AG04450 (cell line): ENCODE results near the gene SLC66A2. TPM values are rescaled to one million over a fixed set of nuclear protein-coding genes. Genes with fewer than 3 reads are reported as not detected.

Source experiments
- CTCF ChIA-PET: fragments of 300-600, 350-600 bp; formaldehyde crosslinking; extraction: SDS; loops from one replicate; lab custom pipeline; 2022; ENCODE audit warnings: antibody characterized with exemption, inconsistent platforms; lab: Charles Lee
- POLR2A ChIA-PET: fragments of 350-600 bp; formaldehyde crosslinking; extraction: SDS; loops from one replicate; lab custom pipeline; 2021; ENCODE audit warnings: antibody characterized with exemption, inconsistent platforms; lab: Yijun Ruan, JAX
- DNase-seq: peaks from one replicate; pipeline ENCODE4 v3.0.0-alpha.2; 2011; ENCODE audit warnings: low read depth, low spot score
- H3K27ac ChIP-seq: one replicate; pipeline ENCODE4 v1.5.1; 2012; ENCODE audit warnings: low read depth, low read length, control low read depth
- H3K27me3 ChIP-seq: one replicate; pipeline ENCODE4 v1.6.0; 2012; ENCODE audit warnings: low read length; ENCODE audit not compliant: control insufficient read depth, insufficient read depth
- H3K4me3 ChIP-seq: 2 replicates; pipeline ENCODE4 v1.5.1; 2011; ENCODE audit warnings: mild to moderate bottlenecking, low read depth, low read length, control low read depth
- H3K9me3 ChIP-seq: 2 replicates; pipeline ENCODE4 v1.5.1; 2012; ENCODE audit warnings: low read length; ENCODE audit not compliant: control insufficient read depth, insufficient read depth
- polyA plus RNA-seq: library from polyadenylated mRNA; depleted of rRNA; stranded (reverse); fragments of >200 nt; gene quantifications from 2 replicates; pipeline ENCODE4 v1.2.3, GENCODE V29; 2011
- TF ChIP-seq, protein P1 (sequence below): IDR thresholded peaks from 2 replicates; pipeline ENCODE4 v1.5.1; 2011; ENCODE audit warnings: low read depth, low read length, control low read depth, inconsistent platforms

The SLC66A2 gene
- polyA plus RNA-seq, 1 experiment: 13.9 TPM

- POLR2A ChIA-PET: no interaction called here
- H3K4me3 ChIP-seq: no peak overlapping the region
- H3K27me3 ChIP-seq: no peaks in the 10 kb centered on the region
- no peak overlapping the region for H3K27ac ChIP-seq
- TF ChIP-seq, protein P1, sequence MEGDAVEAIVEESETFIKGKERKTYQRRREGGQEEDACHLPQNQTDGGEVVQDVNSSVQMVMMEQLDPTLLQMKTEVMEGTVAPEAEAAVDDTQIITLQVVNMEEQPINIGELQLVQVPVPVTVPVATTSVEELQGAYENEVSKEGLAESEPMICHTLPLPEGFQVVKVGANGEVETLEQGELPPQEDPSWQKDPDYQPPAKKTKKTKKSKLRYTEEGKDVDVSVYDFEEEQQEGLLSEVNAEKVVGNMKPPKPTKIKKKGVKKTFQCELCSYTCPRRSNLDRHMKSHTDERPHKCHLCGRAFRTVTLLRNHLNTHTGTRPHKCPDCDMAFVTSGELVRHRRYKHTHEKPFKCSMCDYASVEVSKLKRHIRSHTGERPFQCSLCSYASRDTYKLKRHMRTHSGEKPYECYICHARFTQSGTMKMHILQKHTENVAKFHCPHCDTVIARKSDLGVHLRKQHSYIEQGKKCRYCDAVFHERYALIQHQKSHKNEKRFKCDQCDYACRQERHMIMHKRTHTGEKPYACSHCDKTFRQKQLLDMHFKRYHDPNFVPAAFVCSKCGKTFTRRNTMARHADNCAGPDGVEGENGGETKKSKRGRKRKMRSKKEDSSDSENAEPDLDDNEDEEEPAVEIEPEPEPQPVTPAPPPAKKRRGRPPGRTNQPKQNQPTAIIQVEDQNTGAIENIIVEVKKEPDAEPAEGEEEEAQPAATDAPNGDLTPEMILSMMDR: no peak
- DNase-seq: no peak
- CTCF ChIA-PET: no interaction called here
- peaks cover 36% of the 10 kb centered on the region for H3K9me3 ChIP-seq
Observed at GRCh38 chr18:79923896-79924585, 27.4 kb downstream of the SLC66A2 start.

- no peak for DNase-seq
- no peak overlapping the region for H3K4me3 ChIP-seq
- H3K27me3 ChIP-seq: no peaks in the 10 kb centered on the region
- peaks cover 35% of the 10 kb centered on the region for H3K9me3 ChIP-seq
- TF ChIP-seq, protein P1: no peak
- H3K27ac ChIP-seq: no peak overlapping the region
- POLR2A ChIA-PET: no interaction called here
- CTCF ChIA-PET: no interaction called here
Observed at GRCh38 chr18:79922971-79923411, 28.5 kb downstream of the SLC66A2 start.

- H3K27me3 ChIP-seq: no peaks in the 10 kb centered on the region
- TF ChIP-seq, protein P1: no peak
- no peak for DNase-seq
- ChIA-PET POLR2A (no interaction called here), CTCF (no interaction called here)
- peaks cover 34% of the 10 kb centered on the region for H3K9me3 ChIP-seq
- no peak overlapping the region for H3K4me3 ChIP-seq
- no peak overlapping the region for H3K27ac ChIP-seq
Observed at GRCh38 chr18:79921984-79922965, 29.2 kb downstream of the SLC66A2 start.

GRCh38 chr18:79919089-79919488 lies 32.4 kb downstream of the SLC66A2 start:
- ChIA-PET CTCF (no interaction called here), POLR2A (no interaction called here)
- Histone ChIP-seq H3K27ac (no peak overlapping the region), H3K27me3 (no peaks in the 10 kb centered on the region), H3K9me3 (peaks cover 63% of the 10 kb centered on the region), H3K4me3 (no peak overlapping the region)
- DNase-seq: no peak
- TF ChIP-seq, protein P1: no peak

GRCh38 chr18:79918615-79919011 lies 32.8 kb downstream of the SLC66A2 start:
- no peak overlapping the region for H3K27ac ChIP-seq
- H3K27me3 ChIP-seq: no peaks in the 10 kb centered on the region
- ChIA-PET POLR2A (no interaction called here), CTCF (no interaction called here)
- no peak overlapping the region for H3K4me3 ChIP-seq
- DNase-seq: no peak
- TF ChIP-seq, protein P1: no peak
- H3K9me3 ChIP-seq: peaks cover 58% of the 10 kb centered on the region
